Left lung (tissue), 10 donors: ENCODE results near the gene FAM98B. TPM values are rescaled to one million over a fixed set of nuclear protein-coding genes. Genes with fewer than 3 reads are reported as not detected.

Experiments
- ATAC-seq: fragments of 200-7000 bp; cut with Tn5 transposase; one replicate; pipeline ENCODE4 v1.9.1; 2020; ENCODE audit warnings: moderate library complexity
- DNase-seq, 4 donors: peaks; one replicate each; pipeline ENCODE4 v3.0.0-alpha.2; 2013 to 2020
- H3K27ac ChIP-seq, 2 donors: fragments of 200-600 bp; sonication (generic) in 1 of 2; one replicate each; pipeline versions ENCODE4 v1.5.0 to v1.8.0; 2020 to 2021
- H3K27me3 ChIP-seq, 2 donors: fragments of 200-600 bp; sonication (generic) in 1 of 2; one replicate each; pipeline versions ENCODE4 v1.5.0 to v1.8.0; 2020 to 2021
- H3K36me3 ChIP-seq, 2 donors: fragments of 200-600 bp; sonication (generic) in 1 of 2; one replicate each; pipeline versions ENCODE4 v1.5.0 to v1.8.0; 2020 to 2021
- H3K4me1 ChIP-seq, 2 donors: fragments of 200-600 bp; one replicate each; pipeline ENCODE4 v1.8.0; 2021
- H3K4me3 ChIP-seq, 2 donors: fragments of 200-600 bp; sonication (generic) in 1 of 2; one replicate each; pipeline versions ENCODE4 v1.5.0 to v1.8.0; 2020 to 2021; ENCODE audit warnings: mild to moderate bottlenecking in 1 of 2
- H3K9me3 ChIP-seq, 2 donors: fragments of 200-600 bp; sonication (generic) in 1 of 2; one replicate each; pipeline versions ENCODE4 v1.5.0 to v1.8.0; 2020 to 2021
- CTCF ChIP-seq, 2 donors: fragments of 200-600 bp; sonication (generic) in 1 of 2; IDR thresholded peaks; one replicate each; pipeline versions ENCODE4 v1.5.0 to v1.8.0; 2021; ENCODE audit warnings: antibody characterized with exemption in 2 of 2
- intact Hi-C, 2 donors: fragments of 100-400 bp; cut with DNase I; formaldehyde crosslinking; loops; one replicate each; pipeline versions ENCODE4 v1.11.2 to v1.14.2; 2022
- polyA plus RNA-seq, 6 donors: library from polyadenylated mRNA; unstranded; fragments of 120-200 nt; gene quantifications; one replicate each; pipeline ENCODE4 v1.2.1, GENCODE V29; 2013; ENCODE audit not compliant: insufficient read length in 6 of 6
- total RNA-seq, 2 donors: library from RNA; stranded (reverse); fragmentation: NEBNext Ultra II Directional; extraction: Animal tissue kit (Norgen Biotek cat#: 25700); gene quantifications; one replicate each; pipeline ENCODE4 v1.2.1, GENCODE V29; 2021
- donor health status: DM: no; HTN: yes; CAD: no.
- donor health status: DM: no; HTN: no; CAD: no.

Gene FAM98B
- total and polyA plus RNA-seq, 8 donors, result 16.7 to 65.9 (median 54.3) TPM

GRCh38 chr15:38499651-38500050 is 45.7 kb downstream of the FAM98B start:
- no peak for ATAC-seq
- Histone ChIP-seq H3K4me1 (no peaks in the 10 kb centered on the region), H3K36me3 (peaks cover 0 to 29% of the 10 kb centered on the region in 2 donors), H3K27ac (no peak overlapping the region), H3K4me3 (no peak overlapping the region), H3K27me3 (no peaks in the 10 kb centered on the region), H3K9me3 (no peaks in the 10 kb centered on the region)
- no peak for DNase-seq
- intact Hi-C loops, result no loop called here
- TF ChIP-seq CTCF (IDR thresholded peaks at IDR 0.05), result no peak

GRCh38 chr15:38503496-38503895 is 49.6 kb downstream of the FAM98B start:
- no peak overlapping the region for H3K4me3 ChIP-seq
- TF ChIP-seq CTCF (IDR thresholded peaks at IDR 0.05), result no peak
- H3K4me1 ChIP-seq, result no peaks in the 10 kb centered on the region
- DNase-seq (no peak), ATAC-seq (no peak)
- H3K36me3 ChIP-seq, result peaks cover 0 to 29% of the 10 kb centered on the region in 2 donors
- intact Hi-C loops, result no loop called here
- no peaks in the 10 kb centered on the region for H3K9me3 ChIP-seq
- no peaks in the 10 kb centered on the region for H3K27me3 ChIP-seq
- no peak overlapping the region for H3K27ac ChIP-seq

GRCh38 chr15:38504680-38505467 is 50.9 kb downstream of the FAM98B start:
- Histone ChIP-seq H3K36me3 (peaks cover 0 to 22% of the 10 kb centered on the region in 2 donors), H3K4me3 (no peak overlapping the region), H3K4me1 (no peaks in the 10 kb centered on the region), H3K9me3 (no peaks in the 10 kb centered on the region), H3K27ac (no peak overlapping the region), H3K27me3 (no peaks in the 10 kb centered on the region)
- intact Hi-C loops, result no loop called here
- ATAC-seq (peak; percentile 79), DNase-seq (no peak)
- no peak for TF ChIP-seq CTCF (IDR thresholded peaks at IDR 0.05)

- ATAC-seq, result no peak
- intact Hi-C loops, result no loop called here
- Histone ChIP-seq H3K4me1 (no peaks in the 10 kb centered on the region), H3K27ac (no peak overlapping the region), H3K36me3 (peaks cover 0 to 11% of the 10 kb centered on the region in 2 donors), H3K4me3 (no peak overlapping the region), H3K27me3 (peaks cover 0 to 1% of the 10 kb centered on the region in 2 donors), H3K9me3 (no peaks in the 10 kb centered on the region)
- no peak for TF ChIP-seq CTCF (IDR thresholded peaks at IDR 0.05)
- DNase-seq, result no peak
These were observed 53.1 kb downstream of the FAM98B start for GRCh38 chr15:38506997-38507396.

- ATAC-seq, result no peak
- DNase-seq, result no peak
- intact Hi-C loops, result no loop called here
- H3K36me3 ChIP-seq, result peaks cover 0 to 7% of the 10 kb centered on the region in 2 donors
- peaks cover 0 to 7% of the 10 kb centered on the region in 2 donors for H3K27me3 ChIP-seq
- H3K27ac ChIP-seq, result no peak overlapping the region
- H3K4me1 ChIP-seq, result no peaks in the 10 kb centered on the region
- TF ChIP-seq CTCF (IDR thresholded peaks at IDR 0.05), result no peak
- H3K9me3 ChIP-seq, result no peaks in the 10 kb centered on the region
- no peak overlapping the region for H3K4me3 ChIP-seq
These were observed 53.6 kb downstream of the FAM98B start for GRCh38 chr15:38507570-38507969.
